GM21717 (cell line): Measurements from ENCODE around the gene DENND4B.

Experiments used
- ATAC-seq: cut with Tn5 transposase; IDR thresholded peaks from one replicate; pipeline ENCODE4 v1.9.1; 2021; ENCODE audit warnings: mild to moderate bottlenecking, moderate library complexity; ENCODE audit not compliant: unreplicated experiment

The DENND4B gene

DNA sequence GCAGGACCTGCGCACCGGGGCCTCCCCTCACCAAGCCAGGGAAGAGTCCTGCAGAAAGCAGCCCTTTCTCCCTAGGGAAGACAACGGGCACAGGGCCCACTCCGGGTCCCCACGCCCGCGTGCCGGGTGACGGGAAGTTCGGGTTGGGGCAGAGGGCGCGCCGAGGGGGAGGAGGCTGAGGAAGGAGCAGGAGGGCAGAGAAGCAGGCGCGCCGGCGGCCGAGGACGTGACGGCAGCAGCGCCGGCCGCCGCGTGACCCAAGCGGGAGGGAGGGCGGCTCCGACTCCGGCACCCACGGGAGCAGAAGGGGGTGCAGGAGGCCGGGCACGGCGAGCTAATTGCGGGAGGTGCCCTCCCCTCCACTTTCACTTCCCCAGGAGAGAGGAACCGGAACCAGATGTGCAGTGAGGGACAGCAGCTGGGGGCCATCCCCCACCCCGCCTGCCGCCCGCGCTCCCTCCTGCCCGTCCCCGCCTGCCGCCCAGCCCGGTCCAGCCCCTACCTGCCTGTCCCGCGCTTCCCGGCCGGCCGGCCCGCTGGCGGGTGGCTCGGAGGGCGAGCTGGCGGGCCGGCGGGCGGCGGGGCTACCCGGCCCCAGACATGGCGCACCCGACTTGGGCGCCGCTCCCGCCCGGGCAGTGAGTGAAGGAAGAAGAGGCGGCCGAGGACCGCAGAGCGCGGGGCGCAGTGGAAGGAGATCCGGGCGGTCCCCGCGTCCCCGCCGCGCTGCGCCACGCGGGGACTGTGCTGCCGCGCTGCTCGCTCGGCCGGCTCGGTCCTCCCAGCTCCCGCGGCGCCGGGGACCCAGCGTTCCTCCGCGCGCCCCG is 510 bp downstream of the DENND4B start:
- peak; percentile 58 for ATAC-seq

DNA sequence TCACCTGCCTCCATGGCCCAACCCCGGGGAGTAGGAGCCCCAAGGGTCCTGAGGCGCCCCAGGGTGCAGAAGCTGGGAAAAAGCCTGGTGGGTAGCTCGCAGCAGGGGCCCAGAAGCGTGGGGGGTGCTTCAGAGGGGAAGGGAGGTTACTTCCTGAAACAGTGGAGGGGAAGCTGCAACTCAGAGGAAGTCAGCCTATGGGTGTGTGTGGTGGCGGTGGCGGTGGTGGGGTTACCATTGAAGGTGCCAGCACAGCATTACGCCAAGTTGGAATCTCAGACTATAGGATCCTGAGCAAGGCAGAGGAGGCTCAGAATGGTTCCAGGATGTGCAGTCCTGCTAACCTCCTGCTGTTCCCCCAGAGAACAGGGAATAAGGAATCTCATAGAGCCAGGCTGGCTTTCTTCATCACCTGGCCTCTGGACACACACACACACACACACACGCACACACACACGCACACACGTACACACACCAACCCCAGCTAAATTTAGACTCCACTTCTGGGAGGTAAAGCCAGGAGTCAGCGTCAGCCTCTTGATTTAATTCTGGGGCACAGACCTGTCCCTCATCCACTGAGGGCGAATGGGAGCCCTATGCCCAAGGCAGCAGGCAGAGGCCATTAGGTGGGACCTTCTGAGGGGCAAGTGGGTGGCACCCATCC is 1.3 kb downstream of the DENND4B start:
- ATAC-seq: no peak

DNA sequence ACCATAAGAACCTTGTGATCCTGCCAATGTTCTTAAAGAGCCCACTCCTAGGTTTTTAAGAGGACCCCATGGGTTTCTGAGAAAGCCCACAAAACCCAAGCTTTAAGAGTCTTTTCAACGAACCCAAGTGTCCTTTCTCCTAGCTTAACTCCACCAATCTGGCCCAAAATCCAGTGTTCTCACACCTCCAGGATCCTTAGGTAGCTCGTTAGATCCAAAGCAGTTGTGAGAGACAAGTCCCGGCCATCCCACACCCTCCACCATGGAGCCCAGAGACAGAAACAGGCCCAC is 1.7 kb downstream of the DENND4B start:
- ATAC-seq: no peak

DNA sequence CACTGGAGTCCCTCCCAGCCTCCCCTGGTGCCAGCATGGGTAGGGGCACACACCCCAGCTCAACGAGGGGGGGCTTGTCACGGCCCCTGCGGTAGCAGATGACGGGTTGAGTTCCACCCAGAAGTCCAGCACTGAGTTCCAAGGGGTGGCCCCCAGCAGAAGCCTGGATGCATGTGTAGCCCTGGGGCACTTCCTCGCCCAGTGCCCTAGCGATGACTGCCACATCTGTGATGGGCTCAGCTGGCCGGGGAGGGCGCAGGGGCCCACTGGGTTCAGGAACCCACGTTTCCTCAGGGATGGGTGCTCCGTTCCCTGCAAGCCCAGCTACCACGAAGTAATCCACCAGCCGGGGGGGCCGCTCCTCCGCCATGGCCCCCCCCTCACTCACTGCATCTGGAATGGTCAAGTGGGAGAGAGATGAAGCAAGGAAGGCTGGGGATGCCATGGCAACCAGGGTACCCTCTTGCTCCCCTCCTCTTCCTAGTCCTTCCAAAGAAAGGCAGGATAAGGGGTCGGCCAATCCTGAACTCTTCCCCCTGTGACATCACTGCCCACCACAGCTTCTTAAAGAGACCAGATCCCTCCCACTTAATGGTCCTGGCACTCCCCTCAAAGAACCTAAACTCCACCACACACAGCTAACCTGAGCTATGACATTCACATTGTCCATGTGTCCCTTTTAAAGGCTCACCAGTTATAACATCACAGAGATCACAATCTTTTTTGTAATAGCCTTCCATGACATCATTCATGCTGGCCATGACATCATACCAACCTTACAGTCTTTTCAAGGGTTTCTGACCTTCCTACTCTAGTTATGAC is 2.3 kb downstream of the DENND4B start:
- ATAC-seq: no peak

DNA sequence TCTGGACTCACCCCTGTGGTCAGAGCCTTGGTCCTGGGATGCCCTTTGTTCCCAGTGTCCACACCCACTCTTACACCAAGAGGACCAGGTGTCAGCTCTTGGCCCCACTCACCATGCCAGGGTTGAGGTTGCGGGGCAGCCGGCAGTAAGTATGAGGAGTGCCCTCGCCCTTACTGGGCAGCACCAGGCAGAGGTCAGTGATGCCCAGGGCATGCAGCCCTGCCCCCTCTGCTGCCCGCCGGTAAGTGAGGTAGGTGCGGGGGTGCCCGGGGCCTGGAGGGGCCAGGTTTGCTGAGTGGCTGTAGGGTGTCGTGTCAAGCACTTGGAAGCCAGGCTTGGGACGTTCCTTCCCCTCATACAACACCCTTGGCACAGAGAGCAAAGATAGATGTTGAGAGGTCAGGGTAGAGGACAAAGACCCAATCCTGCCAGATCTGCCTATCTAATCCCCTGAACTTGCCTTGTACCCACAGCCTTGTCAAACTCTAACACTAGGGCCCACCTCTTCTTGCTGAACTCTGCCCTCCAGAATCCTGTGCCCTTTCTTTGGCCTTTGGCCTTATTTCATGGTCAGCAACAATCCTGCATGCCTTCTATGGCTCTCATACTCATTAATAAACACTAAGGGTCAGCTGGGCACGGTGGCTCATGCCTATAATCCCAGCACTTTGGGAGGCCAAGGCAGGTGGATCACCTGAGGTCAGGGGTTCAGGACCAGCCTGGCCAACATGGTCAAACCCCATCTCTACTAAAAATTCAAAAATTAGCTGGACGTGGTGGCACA is 3.6 kb downstream of the DENND4B start:
- no peak for ATAC-seq

DNA sequence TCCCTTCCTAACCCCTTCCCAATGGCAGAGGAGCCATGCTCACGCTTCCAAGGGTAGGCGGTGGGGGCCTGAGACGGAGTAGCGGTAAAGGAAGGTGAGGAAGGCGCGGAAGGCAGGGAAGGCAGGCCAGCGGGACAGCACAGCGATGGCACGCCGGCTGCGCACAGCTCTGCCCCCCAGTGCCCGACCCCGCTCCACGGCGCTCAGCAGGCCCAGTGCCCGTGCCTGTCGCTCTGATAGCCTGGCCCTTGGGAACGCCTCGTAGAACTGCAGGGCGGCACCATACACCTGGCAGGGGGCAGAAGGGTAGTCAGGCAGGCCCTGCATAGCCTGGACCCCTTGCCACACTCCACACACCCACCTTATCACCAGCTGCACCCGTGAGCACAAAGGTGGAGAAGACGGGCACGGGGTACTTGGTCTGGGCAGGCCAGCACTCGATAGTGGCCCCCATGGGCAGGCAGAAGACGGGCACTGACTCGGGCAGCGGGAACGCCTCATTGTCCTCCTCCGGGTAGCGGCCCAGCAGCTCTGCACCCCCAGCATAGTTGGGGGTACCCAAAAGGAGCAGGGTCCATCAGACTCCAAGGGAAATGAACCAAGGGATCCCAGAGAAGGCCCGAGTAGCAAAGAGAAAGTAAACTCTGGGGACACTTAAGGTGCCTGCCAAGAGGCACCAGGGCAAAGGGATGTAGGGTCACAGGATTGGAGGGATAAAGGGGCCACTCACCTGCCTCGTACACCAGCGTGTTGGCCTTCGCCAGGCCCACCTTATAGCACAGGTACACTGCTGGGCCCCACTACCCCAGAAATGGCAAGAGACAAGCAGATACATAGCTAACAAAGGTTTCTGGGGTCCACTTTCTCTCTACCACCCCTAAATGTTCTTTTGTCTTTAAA is 4.4 kb downstream of the DENND4B start:
- no peak for ATAC-seq

DNA sequence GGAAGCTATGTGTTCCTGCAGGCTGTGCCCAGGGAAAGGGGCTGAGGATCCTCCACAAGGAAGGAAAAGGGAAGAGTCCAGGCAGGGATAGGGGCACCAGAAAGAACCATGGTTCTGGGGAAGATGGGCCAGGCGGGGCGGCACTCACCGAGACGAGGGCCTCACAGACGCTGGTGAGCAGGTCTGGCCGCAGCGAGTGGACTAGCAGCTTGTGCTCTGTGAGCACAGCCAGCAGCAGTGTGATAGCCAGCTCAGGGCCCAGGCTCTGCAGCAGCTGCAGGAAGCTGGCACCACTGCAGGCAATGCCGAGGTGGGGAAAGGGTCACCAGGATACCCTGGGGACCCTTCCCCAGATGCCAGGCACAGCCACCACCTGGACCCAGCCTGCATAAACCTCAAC is 5.8 kb downstream of the DENND4B start:
- no peak for ATAC-seq

DNA sequence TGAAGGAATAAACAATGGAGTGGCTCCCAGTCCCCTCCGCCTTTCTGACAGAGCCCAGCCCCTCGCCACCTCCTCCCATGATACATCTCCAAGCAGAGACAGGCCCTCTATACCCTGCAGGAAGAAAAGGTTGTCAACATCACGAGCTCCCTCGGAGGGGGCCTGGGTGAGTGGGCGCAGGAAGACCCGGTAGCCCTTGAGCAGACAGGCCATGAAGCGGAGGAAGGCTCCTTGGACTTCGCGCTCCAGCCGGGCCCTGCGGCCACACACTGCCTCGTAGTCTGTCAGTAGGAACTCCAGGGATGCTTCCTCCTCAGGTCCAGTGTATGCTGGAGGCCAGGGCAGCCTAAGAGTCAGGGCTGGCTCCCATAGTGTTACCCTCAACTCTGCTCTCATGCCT is 7.0 kb downstream of the DENND4B start:
- ATAC-seq: no peak

DNA sequence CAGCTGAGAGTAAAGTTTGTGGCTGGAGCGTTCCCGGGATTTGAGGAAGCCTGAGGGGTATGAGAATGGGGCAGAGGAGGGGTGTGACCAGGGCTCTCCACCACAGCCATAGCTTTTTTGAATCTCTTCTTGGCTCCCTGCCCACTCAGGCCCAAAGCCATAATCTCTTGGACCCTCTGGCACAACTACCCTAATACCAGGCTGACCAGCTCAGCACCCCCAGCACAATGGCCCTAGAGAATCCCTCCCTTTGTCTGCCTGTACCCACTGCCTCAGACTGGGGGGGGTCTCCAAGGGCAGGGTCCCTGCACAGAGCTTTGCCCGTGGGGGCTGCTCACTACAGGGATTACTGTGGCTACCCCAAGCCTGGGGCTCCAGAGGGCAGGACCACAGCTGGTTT is 7.5 kb downstream of the DENND4B start:
- ATAC-seq: no peak

DNA sequence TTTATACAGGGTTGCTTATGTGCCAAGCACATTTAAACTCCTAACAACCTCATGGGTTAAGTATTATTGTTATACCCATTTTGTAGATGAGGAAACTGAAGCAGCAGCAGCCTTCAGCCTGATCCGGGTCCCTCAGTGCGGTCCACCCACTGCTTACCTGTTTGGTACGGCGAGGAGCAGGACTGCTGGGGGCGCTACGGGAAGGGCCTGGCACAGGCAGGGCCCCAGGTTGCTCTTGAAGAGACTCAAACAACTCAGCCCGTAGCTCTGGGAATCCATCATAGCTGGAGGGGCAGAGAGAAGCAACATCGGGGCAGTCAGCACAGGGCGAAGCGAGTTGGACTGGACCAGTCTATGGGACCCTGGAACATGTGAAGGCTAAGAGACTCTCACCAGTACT is 9.2 kb downstream of the DENND4B start:
- no peak for ATAC-seq

DNA sequence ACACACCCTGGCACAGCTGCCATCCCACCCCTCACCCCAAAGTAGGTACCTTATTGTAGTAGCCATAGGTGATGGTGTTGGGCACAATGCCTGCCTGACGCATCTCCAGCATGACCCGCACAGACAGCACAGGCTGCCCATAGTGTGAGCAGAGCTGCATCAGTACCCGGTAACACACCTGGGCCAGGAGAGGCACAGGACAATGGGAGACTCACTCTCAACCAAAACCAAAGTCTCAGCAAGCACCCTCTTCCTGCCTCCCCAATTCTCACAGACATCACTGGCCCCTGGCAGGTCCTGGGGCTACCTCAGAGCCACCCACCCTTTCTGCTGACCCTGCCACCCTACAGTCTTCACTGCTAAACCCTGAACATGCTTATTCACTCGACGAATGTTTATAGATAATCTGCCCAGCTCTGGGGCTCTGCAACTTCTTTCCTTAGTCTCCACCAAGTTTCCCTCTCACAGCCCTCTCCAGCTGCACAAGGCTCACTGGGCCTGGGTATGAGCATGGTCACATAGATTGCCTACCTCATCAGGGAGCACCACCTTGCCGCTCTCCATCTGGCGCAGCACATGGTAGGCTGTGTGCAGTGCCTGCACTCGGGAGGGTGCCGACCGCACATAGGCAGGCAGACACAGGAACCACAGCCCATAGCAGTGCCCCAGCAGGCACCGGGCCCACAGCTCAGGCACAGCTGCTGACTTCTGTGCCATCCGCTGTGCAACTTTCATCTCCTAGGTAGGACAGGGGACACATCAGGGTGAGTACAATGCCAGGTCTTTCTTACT is 10.3 kb downstream of the DENND4B start:
- no peak for ATAC-seq

DNA sequence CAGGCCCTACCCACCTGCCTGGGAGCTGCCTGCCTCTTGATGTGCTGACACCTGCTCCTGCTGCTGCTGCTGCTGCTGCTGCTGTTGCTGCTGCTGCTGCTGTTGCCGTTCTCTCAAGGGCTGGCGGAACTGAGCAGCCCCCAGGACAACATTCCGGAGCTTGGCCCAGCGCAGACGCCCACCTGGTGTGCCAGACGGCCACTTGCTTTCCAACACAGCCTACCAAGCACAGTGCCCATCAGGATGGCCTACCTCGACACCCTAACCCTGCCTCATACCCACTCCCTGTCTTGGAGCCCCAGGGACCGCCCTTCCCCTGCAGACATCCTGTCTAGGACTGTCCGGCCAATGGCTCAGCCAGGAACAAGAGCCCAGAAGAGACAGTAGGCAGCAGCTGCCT is 11.8 kb downstream of the DENND4B start:
- no peak for ATAC-seq

DNA sequence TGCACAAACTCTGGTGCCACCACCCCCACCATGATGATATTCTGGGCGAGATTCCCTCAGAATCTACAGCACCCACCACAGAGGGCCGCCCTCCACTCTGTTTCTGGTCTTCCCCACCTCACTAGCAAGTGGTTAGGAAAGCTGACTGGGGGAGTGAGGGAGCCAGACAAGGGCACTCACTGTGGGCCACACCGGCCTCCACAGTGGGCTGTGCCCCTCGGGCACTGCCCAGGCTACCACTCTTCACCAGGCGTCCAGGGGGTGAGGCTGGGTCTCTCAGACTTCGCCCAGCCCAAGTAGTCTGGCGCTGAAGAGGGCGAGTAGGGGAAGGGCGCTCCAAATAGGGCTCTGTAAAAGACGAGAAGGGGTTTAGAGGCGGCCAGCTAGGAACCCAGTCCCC is 12.6 kb downstream of the DENND4B start:
- no peak for ATAC-seq

DNA sequence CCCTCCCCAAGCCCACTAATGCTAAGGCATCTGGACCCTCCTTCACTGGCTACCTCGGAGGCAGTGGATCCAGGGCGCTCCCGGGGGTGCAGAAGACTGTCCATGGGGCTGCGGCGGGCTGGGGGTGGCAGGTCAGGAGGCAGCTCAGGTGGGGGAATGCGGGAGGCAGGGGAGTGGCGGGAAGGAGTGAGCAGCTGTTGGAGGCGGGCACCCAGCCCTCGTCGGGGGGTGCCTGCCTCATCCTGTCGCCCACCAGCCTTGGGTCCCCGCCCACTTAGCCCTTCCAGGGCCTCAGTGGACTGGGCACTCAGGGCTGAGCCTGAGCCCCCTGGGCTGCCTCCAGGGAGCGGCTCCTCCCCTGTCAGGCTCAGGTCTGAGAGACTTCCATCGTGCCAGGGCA is 13.1 kb downstream of the DENND4B start:
- no peak for ATAC-seq

DNA sequence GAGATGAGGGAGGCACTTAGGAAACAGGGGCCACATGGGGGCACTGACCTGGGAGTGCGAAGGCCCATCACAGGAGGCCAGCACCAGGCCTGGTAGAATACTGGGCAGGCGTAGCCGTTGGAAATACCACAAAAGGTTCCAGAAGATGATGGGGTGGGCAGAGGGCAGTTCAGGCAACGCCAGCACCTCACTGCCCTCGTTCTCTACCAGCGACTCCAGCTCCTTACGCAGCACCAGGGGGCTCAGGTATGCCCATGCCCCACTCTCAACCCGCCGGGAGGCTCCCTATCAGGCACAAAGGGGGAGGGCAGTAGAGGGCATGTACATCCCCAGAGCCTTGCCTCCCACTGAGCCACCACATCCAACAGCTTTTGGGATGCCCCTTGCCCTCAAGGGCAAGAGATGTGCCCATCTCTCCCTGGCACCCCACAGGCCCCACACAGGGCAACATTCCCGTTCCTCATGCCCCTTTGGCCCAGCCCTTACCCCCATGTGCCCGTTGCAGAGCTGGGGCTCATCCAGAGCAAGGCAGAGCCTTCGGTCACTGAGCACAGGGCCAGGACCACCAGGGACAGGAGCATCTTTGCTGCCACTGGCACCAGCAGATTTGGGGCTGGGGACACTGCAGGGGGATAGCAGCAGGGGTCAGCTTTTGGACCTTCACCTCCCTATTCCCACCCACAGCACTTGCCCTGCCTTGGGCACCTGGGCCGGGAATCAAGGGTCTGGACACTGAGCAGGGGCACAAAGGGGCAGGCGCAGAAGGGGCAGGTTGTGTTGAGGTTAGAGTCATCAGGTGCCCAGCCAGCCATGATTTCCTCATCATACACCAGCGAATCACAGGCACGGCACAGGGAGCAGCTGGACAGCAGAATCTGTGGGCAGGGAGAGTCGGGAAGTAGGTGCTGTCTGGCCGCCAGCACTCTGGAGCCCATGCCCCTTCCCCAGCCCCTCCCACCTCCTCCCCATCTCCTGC is 14.1 kb downstream of the DENND4B start:
- no peak for ATAC-seq

DNA sequence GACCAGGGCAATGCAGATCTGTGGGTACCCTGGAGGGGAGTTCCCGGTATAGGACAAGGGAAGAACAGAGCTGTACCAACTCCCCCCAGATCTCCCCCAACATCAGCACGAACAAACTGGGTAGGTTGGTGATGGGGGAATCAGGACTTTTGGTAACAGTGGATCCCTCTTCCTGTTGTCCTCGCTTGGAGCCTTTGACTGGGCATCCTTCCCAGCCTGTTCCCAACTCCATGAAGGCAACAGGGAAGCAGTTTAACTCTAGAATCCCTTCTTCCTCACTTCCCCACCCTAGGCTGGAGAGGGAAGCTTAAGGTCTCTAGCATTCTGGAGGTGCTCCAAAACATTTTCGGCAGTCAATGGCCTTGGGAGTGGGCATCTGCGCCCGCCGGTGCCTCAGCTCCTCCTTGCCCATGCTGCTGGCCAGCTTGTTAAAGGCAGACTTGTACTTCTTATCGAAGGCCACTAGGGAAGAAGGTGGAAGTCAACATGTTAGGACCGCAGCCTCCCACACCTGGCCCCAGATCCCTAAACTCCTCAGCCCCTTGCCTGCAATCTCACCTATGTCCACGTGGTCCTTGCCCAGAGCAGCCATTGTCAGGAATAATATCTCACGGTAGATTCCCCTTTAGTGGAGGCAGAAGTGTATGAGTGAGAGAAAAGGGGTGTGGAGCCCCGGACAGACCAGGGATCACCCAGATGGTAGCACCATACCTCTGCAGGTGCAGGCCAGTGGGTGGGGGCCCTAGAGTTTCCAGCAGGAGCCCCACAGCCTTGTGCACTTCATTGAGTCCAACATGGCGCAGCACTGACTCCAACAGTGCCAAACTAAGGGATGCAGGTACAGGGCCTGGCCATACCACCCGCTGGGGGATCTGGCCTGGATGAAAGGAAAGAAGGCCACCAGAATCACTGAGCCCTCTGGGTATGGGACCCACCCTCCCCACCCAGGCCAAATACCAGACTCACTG is 16.3 kb downstream of the DENND4B start:
- ATAC-seq: no peak

DNA sequence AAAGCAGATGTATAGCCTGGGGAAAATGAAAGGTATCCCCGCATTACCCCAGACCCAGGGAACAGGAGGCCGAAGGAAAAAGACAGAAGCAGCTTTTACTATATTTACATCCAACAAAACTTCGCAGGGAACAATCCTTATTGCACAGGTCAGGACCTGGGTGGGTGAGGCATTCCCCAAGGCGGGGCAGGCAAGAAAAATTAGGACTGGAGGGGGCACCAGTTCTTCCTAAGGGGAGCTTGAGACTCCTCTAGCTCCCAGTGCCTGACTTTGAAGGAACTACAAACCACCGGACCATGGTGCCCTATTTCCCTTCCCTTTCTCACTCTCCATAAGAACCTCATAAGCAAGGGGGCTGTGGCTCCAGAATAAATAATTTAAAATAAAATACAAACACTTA is 17.1 kb downstream of the DENND4B start:
- no peak for ATAC-seq
